GM12864 (cell line): ENCODE data around the gene CASP2.

Source experiments
- DNase-seq: peaks from one replicate; pipeline ENCODE4 v3.0.0-alpha.2; 2011; ENCODE audit warnings: low read depth
- H3K4me3 ChIP-seq: 2 replicates; pipeline ENCODE4 v1.5.1; 2011; ENCODE audit warnings: mild to moderate bottlenecking, low read depth, low read length, control low read depth
- CTCF ChIP-seq: IDR thresholded peaks from 2 replicates; pipeline ENCODE4 v1.5.1; 2011; ENCODE audit warnings: low read depth, mild to moderate bottlenecking, moderate library complexity, low read length, control low read depth, inconsistent platforms; ENCODE audit errors: missing control alignments

CASP2 gene

GRCh38 chr7:143300959-143301935 lies 13.1 kb downstream of the CASP2 start:
- TF ChIP-seq CTCF: no peak
- DNase-seq: no peak
- no peak overlapping the region for H3K4me3 ChIP-seq

- no peak for TF ChIP-seq CTCF
- no peak for DNase-seq
- no peak overlapping the region for H3K4me3 ChIP-seq
Measured at GRCh38 chr7:143303733-143304132, 15.6 kb downstream of the CASP2 start.

GRCh38 chr7:143304938-143305337 lies 16.8 kb downstream of the CASP2 start:
- H3K4me3 ChIP-seq: no peak overlapping the region
- TF ChIP-seq CTCF: no peak
- no peak for DNase-seq

GRCh38 chr7:143305423-143306070 lies 17.4 kb downstream of the CASP2 start:
- DNase-seq: no peak
- peak; percentile 76 for TF ChIP-seq CTCF
- no peak overlapping the region for H3K4me3 ChIP-seq

GRCh38 chr7:143308632-143309031 lies 20.5 kb downstream of the CASP2 start:
- no peak for TF ChIP-seq CTCF
- H3K4me3 ChIP-seq: no peak overlapping the region
- DNase-seq: no peak

GRCh38 chr7:143314127-143314526 lies 26.0 kb downstream of the CASP2 start:
- DNase-seq: no peak
- no peak for TF ChIP-seq CTCF
- no peak overlapping the region for H3K4me3 ChIP-seq
